LNCAP (cell line): ENCODE results near the gene MTHFD1L.

Experiments used
- TF ChIP-seq, protein P1 (sequence below): fragments of 450-650 bp; IDR thresholded peaks from 2 replicates; pipeline ENCODE4 v1.5.1; 2017; ENCODE audit warnings: mild to moderate bottlenecking

Gene MTHFD1L

DNA sequence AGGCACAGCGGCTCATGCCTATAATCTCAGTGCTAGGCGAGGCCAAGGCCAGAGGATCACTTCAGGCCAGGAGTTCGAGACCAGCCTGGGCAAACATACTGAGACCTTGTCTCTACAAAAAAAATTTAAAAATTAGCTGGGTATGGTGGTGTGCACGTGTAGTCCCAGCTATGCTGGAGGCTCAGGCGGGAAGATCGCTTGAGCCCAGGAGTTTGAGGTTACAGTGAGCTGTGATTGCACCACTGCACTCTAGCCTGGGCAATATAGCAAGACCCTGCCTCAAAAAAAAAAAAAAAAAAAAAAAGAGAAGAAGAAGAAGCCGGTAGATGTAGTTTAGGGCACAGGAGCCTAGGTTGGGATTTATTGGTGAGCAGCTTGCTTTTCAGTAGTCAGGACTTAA lies 20.7 kb downstream of the MTHFD1L start:
- TF ChIP-seq, protein P1, sequence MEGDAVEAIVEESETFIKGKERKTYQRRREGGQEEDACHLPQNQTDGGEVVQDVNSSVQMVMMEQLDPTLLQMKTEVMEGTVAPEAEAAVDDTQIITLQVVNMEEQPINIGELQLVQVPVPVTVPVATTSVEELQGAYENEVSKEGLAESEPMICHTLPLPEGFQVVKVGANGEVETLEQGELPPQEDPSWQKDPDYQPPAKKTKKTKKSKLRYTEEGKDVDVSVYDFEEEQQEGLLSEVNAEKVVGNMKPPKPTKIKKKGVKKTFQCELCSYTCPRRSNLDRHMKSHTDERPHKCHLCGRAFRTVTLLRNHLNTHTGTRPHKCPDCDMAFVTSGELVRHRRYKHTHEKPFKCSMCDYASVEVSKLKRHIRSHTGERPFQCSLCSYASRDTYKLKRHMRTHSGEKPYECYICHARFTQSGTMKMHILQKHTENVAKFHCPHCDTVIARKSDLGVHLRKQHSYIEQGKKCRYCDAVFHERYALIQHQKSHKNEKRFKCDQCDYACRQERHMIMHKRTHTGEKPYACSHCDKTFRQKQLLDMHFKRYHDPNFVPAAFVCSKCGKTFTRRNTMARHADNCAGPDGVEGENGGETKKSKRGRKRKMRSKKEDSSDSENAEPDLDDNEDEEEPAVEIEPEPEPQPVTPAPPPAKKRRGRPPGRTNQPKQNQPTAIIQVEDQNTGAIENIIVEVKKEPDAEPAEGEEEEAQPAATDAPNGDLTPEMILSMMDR, result no peak

DNA sequence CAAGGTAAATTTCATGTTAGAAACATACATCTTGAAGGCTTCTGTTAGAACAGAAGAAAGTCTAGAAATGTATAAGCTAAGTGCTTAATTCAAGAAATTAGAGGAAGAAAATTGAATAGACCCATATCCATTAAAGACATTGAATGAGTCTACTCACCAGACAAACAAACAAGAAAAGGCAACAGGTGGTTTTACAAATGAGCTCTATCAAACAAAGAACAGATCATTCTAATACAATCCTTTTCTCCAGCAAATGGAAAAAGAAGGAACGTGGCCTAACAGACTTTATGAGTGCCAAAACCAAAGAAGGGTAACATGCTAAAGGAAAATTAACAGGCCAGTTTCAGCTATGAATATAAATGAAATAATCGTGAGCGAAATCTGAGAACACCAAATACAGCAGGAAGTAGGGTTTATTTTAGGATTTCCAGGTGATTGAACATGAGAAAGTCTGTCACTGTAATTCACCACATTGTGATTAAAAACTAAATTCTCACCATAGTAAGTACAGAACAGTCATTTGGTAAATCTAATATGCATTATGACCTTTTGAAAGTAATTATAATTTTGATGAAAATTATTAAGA lies 22.6 kb downstream of the MTHFD1L start:
- TF ChIP-seq, protein P1, result no peak

DNA sequence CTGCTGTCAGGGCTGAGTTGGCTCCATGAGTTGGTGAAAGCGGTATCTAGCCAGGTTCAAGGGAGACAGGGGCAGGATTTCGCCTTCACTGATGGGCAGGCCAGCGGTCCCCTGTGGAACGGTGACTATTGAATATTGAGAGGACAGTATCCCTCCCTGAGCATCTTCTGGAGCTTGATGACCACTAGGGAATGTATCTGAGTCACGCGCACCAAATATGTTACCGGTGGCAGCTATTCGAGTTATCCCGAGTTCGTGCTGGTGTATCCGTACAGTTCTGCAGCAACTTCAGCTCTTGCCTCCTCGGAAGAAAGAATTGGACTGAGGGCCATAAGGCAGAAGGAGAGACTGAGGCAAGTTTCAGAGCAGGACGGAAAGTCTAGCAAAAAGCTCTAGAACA lies 24.8 kb downstream of the MTHFD1L start:
- TF ChIP-seq, protein P1, result no peak

DNA sequence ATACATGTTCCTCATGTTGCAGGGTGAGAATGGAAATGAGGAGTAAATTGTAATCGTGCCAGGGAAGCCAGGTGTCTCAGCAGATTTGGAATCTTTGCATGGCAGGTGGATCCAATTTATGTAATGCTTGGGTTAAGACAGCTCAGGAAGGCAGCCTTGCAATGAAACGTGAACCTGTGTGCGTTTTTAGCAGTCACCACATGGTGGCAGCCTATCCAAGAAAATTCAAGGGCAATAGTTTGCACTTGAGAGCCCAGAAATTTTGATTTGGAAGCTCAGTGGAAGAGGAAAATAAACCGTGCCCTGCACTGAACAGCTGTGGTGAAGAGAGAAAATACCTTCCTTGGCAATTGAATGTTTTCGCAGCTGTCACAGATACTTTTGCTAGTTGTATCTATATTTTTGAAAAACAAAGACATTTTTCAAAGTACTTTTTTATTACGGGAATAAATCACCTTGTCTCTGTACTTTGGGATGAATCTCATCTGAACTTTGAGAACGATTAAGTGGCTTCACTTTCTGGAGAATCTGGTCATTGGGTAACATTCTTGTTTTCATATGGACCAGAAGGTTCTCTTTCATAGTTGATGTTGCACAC lies 26.5 kb downstream of the MTHFD1L start:
- TF ChIP-seq, protein P1, result peak; percentile 86

DNA sequence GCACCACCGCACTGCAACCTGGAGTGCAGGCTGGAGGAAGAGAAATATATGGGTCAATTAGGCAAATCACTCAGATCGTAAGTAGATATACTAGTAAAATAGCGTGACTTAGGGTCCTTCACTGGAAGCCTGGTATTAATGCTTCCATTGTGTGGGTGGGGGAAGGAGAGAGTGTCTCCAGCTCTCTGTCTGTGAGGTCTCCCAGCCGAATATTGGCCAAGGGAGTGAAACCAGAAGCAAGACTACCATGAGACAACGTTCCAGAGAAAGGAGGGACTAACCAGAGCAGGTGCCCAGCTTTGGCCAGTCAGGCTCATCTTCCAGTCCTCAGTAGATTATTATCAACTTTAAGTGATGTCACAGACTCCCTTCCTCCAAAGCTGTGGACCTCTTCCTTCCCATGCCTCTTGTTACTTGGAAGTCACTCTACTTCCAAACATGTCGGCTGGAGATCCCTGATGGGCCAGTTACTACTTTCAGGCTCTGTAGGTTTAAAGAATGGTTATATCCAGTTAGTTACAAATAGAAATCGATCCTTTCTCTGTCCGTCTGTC lies 28.8 kb downstream of the MTHFD1L start:
- TF ChIP-seq, protein P1, result no peak

DNA sequence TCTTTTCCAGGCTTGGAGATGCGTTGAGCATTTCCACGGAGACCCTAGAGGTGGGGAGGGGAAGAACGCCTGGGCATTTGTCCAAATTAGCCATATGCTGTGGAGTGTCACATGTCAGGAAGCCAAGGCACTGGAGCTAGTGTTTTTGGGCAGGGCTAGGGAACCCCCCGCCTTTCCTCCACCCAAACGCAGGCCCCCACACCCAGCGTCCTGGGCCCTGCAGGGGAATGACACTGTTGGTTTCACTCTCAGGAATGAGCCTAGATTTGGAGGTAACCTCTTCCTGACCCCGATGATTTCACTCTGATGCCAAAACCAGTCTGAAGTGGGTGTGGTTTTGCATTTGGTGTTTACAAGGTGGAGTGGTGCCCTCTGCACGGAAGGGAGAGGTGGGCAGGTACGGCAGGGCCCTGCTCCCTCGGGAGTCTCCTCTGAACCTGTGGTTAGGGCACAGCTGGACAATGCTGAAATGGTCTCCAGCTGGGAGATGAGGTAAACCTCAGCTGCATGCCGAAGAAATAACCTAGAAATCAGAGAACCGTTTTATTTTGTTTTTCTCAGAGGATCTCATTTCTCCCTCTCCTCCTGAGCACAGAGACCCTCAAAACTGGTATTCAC lies 29.5 kb downstream of the MTHFD1L start:
- TF ChIP-seq, protein P1, result no peak

DNA sequence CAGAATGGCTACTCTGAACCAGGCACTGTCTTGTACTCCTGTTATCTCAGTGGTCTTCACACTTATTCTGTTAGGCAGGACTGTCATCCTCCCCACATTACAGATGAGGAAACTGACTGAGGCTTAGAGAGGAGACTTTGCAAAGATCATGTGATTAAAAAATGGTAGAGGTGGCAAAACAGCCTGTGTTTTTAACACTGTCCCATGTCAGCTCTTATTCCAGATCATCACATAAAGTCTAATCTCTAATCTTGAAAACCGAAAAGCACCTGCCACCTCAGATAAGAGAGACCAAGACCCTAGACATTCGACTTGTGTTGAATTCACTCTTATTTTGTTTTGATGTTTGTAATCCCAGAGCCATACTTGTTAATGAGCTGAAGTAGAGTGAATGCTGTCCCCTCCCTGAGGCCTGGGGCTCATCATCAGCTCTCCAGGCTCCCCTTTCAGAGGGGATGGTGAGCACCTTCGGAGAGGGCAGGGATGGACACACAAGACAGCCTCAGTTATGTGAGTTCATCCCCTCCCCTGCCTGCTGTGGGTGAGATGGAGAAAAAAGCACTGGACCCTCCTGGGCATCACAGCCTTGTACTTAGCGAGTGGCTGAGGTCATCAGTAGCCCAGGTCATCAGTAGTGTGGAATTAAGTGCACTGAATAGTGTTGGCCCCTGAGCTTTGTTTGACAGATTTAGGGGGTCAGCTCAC lies 30.6 kb downstream of the MTHFD1L start:
- TF ChIP-seq, protein P1, result no peak
